ENCODE data around the gene GOLM1. TPM values are rescaled to one million over a fixed set of nuclear protein-coding genes. Genes with fewer than 3 reads are reported as not detected.

The GOLM1 gene
- total and polyA plus RNA-seq, 2 of the 13 experiments (the other 11 are each of a cell fraction or from before 2014, with no cell fraction given), result 0.20 to 0.30 TPM

DNA sequence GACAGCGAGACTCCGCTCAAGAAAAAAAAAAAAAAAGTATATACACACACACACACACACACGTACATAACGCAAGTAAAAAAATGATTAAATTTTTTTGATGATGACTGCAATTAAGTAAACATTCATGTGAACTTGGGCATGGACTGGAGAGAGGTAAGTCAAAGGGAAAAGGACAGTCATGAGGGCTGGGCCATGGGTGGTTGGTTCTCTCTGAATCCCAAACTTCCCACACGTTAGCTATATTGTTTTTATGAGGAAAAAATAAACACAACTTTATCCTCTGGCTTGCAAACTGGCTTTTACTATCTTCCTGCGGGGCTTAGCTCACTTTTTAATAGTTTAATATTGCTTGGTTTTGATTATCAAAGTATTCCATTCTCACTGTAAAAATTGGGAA, 53.7 kb downstream of the GOLM1 start:
- intact Hi-C loops (cut with micrococcal nuclease; ENCODE audit: unreplicated experiment) (no loop called here), in situ Hi-C loops (cut with HindIII; ENCODE audit: extremely low pct_ligation_motif_present, low pct_unique_long_range_greater_than_20kb) (no loop called here)
- POLR2A ChIA-PET, result no interaction called here
- WGBS (ENCODE audit: low lambda C conversion rate), result 52% methylated on average over 6 of the region's 6 CpGs
- H3K79me2 ChIP-seq (ENCODE audit: insufficient read depth, low read length), result no peaks in the 10 kb centered on the region
- H3K27ac ChIP-seq (ENCODE audit: extremely low read length, insufficient read depth, low read length), result no peak overlapping the region
- ATAC-seq (no peak), FAIRE-seq (no peak), DNase-seq (ENCODE audit: low spot score) (no peak)
- no peaks in the 10 kb centered on the region; a peak in 1 of 5 replicates for H3K27me3 ChIP-seq (ENCODE audit: control insufficient read depth in 1 of 2, insufficient read depth in 2 of 2, low read length in 2 of 2)
- H3K9ac ChIP-seq (ENCODE audit: insufficient read depth, low read depth, low read length), result no peak overlapping the region
- H4K20me1 ChIP-seq (ENCODE audit: insufficient read depth, low read length), result no peaks in the 10 kb centered on the region
- no peak overlapping the region for H2AFZ ChIP-seq (ENCODE audit: low read length)
- CTCF ChIA-PET (ENCODE audit: low intra/inter-chr PET ratio, low total read pairs), result no interaction called here
- H3K4me1 ChIP-seq (ENCODE audit: insufficient read depth, low read length), result no peaks in the 10 kb centered on the region
- H3K4me2 ChIP-seq (ENCODE audit: low read depth, low read length), result no peak overlapping the region
- no peaks in the 10 kb centered on the region for H3K9me3 ChIP-seq (ENCODE audit: low read length)
- BruUV-seq (replicated peaks), result no TSS peak
- H3K36me3 ChIP-seq (replicated peaks in 1 of 2; ENCODE audit: control insufficient read depth in 1 of 2, insufficient read depth in 2 of 2, low read length in 2 of 2), result no peaks in the 10 kb centered on the region
- H3K4me3 ChIP-seq (replicated peaks in 1 of 3; ENCODE audit: insufficient read depth in 1 of 3, low read depth in 2 of 3, low read length in 3 of 3), result no peak overlapping the region
- TF ChIP-seq RAD21 (CRISPR knock-in tag; IDR thresholded peaks at IDR 0.05) (no peak), ZC3H4 (CRISPR knock-in tag; IDR thresholded peaks at IDR 0.05; ENCODE audit: borderline replicate concordance) (no peak), ZNF24 (IDR thresholded peaks at IDR 0.05) (no peak), ZBTB7A (CRISPR knock-in tag; IDR thresholded peaks at IDR 0.05) (no peak), ARHGAP35 (CRISPR knock-in tag; IDR thresholded peaks at IDR 0.05; ENCODE audit: borderline replicate concordance) (no peak), MNT (IDR thresholded peaks at IDR 0.05) (no peak), ZBTB3 (CRISPR knock-in tag; IDR thresholded peaks at IDR 0.05; ENCODE audit: borderline replicate concordance, low read depth) (no peak), ZBTB49 (CRISPR knock-in tag; IDR thresholded peaks at IDR 0.05; ENCODE audit: borderline replicate concordance) (no peak), CREBL2 (CRISPR knock-in tag; IDR thresholded peaks at IDR 0.05; ENCODE audit: borderline replicate concordance) (no peak), MED1 (CRISPR knock-in tag; IDR thresholded peaks at IDR 0.05) (no peak)
- TF ChIP-seq, protein P1, sequence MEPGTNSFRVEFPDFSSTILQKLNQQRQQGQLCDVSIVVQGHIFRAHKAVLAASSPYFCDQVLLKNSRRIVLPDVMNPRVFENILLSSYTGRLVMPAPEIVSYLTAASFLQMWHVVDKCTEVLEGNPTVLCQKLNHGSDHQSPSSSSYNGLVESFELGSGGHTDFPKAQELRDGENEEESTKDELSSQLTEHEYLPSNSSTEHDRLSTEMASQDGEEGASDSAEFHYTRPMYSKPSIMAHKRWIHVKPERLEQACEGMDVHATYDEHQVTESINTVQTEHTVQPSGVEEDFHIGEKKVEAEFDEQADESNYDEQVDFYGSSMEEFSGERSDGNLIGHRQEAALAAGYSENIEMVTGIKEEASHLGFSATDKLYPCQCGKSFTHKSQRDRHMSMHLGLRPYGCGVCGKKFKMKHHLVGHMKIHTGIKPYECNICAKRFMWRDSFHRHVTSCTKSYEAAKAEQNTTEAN (CRISPR knock-in tag; conservative IDR thresholded peaks at IDR 0.05), result no peak
- TF ChIP-seq, protein P2, sequence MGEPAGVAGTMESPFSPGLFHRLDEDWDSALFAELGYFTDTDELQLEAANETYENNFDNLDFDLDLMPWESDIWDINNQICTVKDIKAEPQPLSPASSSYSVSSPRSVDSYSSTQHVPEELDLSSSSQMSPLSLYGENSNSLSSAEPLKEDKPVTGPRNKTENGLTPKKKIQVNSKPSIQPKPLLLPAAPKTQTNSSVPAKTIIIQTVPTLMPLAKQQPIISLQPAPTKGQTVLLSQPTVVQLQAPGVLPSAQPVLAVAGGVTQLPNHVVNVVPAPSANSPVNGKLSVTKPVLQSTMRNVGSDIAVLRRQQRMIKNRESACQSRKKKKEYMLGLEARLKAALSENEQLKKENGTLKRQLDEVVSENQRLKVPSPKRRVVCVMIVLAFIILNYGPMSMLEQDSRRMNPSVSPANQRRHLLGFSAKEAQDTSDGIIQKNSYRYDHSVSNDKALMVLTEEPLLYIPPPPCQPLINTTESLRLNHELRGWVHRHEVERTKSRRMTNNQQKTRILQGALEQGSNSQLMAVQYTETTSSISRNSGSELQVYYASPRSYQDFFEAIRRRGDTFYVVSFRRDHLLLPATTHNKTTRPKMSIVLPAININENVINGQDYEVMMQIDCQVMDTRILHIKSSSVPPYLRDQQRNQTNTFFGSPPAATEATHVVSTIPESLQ (CRISPR knock-in tag; conservative IDR thresholded peaks at IDR 0.05), result no peak
- TF ChIP-seq, protein P3, sequence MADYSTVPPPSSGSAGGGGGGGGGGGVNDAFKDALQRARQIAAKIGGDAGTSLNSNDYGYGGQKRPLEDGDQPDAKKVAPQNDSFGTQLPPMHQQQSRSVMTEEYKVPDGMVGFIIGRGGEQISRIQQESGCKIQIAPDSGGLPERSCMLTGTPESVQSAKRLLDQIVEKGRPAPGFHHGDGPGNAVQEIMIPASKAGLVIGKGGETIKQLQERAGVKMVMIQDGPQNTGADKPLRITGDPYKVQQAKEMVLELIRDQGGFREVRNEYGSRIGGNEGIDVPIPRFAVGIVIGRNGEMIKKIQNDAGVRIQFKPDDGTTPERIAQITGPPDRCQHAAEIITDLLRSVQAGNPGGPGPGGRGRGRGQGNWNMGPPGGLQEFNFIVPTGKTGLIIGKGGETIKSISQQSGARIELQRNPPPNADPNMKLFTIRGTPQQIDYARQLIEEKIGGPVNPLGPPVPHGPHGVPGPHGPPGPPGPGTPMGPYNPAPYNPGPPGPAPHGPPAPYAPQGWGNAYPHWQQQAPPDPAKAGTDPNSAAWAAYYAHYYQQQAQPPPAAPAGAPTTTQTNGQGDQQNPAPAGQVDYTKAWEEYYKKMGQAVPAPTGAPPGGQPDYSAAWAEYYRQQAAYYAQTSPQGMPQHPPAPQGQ (CRISPR knock-in tag; IDR thresholded peaks at IDR 0.05; ENCODE audit: borderline replicate concordance), result no peak
